G401.6 (cell line): ENCODE measurements around the gene CLDN25.
"Not testable (repeated sequence)": the region's sequence is repeated elsewhere in the genome, so short reads cannot be mapped to it uniquely, and the experiment has no call there.

Experiments
- FAIRE-seq: peaks from 2 replicates; lab custom pipeline; 2012; peaks lifted over from hg19 to GRCh38; lab: Jason Lieb, UNC

CLDN25 gene

DNA sequence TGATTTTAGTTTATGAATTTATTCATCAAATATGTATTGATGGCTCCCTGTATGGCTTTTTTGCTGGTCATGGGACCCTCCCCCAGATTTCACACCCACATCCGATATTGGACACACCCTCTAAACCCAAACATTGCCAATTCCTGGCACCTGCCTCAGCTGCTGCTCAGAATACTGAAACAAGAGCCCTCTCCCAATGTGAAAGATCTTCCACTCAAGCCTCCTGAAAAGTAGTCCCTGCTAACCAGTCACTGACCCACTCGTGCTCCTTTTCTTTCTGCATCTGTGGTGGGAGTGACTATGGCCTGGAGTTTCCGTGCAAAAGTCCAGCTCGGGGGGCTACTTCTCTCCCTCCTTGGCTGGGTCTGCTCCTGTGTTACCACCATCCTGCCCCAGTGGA is at the start of gene CLDN25:
Gene CLDN25 (plus strand): TSS at position 301 of the 400 bp plus-strand sequence. CDS start 0 bp downstream, at position 301.
- FAIRE-seq = no peak

DNA sequence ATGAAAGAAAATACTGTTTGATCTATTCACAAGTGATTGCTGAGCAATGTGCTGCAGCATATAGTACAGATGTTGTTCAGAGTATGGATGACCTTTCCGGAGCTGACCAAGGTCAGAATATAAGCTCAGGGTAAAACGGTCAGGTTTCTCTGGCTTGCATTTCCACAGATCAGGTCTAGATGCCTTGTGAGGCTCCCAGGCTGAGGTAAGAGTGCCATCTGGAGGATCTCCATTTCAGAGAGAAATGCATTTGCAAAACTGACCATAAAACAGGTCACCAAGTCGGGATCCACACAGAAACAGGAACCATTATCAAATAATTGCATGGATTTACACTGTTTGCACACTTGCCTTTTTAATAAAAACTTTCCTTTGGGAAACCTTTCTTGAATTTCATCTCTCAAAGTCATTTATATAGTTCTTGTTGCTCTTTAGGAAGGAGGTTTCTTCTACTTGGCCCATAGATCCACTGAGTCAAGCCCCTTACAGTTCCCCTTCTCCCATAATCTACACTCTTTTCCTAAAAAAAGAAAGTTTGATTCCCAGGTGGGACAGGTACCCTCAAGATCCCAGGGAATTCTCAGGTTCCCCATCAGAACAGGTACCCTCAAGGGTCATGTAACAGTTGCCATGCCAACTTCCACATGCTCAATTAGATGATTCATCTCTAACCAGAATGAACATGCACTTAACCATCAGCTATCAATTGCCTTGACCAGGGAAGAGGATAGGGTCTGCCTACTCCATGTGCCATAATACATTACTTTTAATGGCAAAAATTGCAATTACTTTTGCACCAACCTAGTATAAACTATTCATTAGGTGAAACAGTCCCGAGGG is 48.5 kb upstream of the CLDN25 start:
- no peak for FAIRE-seq

DNA sequence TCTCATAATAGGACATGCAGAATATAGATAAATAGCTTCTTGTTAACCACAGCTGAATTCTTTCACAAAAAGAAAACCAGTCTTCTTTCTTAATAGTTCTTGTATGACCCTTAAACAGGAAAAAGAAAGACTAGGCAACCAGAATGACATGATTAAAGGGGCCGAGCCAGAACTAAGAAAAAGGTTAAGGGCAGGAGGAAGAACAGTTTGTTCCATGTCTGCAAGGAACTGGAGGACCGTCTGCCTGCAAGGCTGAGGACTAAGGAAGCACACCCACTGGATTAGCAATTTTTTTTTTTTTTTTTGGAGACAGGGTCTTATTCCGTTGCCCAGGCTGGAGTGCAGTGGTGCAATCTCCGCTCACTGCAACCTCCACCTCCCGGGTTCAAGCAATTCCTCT is 47.5 kb upstream of the CLDN25 start:
- FAIRE-seq = no peak

DNA sequence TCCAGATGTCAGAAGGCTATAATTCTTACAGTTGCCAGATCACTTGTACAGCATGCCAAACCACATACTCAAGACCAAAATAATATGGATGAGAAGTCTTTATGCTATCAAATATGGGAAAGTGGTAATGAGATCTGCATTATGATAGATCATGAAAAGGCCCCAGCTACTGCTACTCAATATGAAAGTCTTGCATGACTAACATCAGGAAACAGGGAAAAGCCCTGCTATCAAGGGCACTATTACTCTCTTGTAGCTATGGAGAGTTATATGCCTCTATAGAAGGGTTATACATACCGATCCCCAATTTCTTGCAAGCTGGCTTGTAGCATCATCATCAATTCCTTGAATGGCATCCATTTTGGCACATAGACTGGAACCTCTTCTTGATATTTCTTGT is 43.3 kb upstream of the CLDN25 start:
- no peak for FAIRE-seq

DNA sequence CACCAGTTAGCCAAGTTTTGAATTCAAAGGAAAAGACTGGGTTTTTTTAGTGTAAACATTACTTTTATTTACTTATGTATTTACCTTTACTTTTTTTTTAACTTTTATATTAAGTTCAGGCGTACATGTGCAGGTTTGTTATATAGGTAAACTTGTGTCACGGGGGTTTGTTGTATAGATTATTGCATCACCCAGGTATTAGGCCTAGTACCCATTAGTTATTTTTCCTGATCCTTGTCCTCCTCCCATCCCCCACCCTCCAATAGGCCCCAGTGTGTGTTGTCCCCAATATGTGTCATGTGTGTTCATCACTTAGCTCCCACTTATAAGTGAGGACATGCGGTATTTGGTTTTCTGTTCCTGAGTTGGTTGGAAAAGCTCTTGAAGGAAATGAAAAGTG is 26.7 kb upstream of the CLDN25 start:
- no peak for FAIRE-seq

DNA sequence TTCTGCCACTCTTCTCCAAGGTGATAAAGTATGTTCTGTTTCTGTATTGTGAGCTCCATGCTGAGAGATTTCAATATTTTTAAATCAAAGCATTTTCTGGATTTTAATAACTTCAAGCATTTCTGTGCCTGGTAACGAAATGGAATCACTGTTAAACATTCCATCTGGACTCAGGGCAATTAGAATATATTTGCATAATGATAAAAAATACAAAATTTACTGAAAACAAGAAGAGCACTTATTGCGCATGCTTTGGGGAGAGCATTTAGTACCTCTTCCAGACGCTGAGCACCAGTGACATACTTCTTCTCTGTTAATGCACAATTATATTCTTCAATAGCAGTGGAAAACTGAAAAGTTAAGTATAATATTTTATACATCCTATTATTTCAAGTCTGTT is 19.4 kb upstream of the CLDN25 start:
- FAIRE-seq = no peak

DNA sequence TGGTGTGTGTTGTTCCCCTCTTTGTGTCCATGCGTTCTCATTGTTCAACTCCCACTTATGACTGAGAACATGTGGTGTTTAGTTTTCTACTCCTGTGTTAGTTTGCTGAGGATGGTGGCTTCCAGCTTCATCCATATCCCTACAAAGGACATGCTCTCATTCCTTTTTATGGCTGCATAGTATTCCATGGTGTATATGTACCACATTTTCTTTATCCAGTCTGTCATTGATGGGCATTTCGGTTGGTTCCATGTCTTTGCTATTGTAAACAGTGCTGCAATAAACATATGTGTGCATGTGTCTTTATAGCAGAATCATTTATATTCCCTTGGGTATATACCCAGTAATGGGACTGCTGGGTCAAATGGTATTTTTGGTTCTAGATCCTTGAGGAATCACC is 16.6 kb upstream of the CLDN25 start:
- not testable (repeated sequence) for FAIRE-seq

DNA sequence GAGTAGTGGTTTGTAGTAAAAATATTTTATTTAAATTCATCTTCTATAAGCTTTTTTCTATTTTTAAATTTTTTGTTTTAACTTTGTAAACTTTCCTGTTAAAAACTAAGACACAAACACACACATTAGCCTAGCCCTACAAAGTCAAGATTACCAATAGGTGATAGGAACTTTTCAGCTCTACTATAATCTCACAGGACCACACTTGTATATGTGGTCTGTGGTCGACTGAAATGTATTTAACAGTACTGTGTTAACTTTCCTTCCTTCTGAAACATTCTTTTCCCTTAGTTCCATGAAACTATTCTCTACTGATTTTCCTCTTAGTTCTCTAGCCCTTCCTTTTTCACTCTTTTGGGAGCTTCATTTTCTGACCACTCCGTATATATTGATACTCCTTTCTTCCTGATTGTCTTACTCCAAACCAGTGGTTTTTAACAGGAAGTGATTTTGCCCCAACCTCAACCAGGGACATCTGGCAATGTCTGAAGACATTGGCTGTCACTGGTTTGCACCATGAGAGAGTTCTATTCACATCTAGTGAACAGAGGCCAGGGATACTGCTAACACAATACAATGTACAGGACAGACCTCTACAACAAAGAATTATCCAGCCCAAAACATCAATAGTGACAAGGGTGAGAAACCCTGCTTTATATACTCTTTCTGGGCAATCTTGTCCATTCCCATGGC is 14.9 kb upstream of the CLDN25 start:
- no peak for FAIRE-seq

DNA sequence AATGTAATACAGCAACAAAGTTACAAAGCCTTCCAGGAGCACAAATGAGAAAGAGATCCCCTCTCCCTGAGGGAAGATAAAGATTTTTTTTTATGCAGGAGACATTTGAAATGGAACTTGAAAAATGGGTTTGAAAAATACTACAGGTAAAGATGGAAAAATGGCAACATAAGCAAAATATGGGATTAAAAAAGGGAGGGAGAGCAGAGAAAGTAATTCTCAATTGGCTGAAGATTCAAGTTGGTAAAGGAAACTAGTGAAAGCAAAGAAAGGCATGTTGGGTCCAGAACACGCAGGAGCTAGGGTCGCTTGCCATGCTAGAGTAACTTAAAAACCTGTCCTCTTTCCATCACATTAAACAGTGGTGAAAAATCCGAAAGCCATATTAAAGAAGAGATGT is 7.6 kb upstream of the CLDN25 start:
- FAIRE-seq = no peak

DNA sequence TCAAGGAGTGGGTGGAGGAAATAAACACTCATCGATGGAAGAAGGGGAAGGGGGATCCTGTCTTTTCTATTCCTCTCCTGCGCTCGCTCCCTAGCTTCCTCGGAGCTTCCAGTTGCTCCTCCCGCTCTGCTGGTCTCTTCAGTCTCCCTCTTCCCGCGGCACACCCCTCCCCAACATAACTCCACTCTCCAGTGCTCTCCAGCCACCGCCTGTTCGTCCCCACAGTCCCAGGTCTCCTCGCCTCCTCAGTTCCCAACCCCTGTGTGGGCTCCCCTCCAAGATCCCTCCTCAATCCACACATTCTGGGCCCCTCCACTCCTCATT is 6.5 kb upstream of the CLDN25 start:
- no peak for FAIRE-seq

DNA sequence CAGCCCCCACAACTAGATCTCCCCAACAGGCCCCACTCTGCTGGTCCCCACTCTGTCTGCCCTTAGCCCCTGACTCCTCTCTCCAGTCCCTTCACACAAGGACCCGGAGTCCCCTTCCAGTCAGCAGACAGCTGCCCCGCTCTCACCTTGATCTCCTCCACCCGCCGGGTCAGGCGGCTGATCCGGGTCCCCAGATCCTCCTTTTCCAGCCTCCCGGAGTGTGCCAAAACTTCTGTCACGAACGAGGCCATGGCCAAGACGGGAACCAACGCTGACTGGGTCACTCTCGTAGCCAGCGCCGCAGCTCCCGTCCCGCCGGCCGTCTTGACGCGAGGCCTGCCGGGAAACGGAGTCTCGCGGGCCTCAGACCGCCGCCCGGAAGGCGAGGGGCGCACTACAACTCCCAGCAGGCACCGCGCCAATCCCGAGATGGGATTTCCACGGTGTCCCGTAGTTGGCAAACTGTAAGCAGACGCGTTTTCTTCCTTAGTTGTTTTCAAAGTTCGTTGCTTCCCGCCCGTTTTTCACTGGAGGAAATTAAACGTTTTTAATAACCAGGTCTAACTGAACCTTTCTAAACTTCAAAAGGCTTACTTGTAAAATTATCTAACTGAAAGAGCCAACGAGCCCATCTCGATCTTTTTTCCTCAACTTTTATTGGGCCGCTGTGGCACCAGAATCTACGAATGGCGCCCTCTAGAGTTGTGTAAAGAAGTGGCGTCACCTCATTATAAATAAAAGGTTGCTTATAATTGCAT is 6.0 kb upstream of the CLDN25 start, which contains the start of gene ZW10:
Gene ZW10 (minus strand): TSS at position 277 of the 758 bp plus-strand sequence. CDS start 26 bp downstream, at position 251.
- peak; percentile 92 for FAIRE-seq

DNA sequence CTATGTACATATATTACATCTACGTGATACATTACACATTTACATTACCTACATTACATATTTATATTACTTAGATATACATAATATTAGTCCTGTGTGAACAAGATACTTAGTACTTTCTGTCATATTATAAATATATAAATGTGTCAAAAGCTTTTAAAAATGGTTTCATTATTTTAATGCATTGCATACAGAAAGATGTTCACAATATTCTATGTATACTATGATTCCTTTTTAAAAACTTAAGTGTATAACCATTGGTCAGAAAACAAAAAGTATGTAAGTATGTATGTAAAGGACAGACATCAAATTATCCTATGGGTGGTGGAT is 5.5 kb upstream of the CLDN25 start:
- no peak for FAIRE-seq

DNA sequence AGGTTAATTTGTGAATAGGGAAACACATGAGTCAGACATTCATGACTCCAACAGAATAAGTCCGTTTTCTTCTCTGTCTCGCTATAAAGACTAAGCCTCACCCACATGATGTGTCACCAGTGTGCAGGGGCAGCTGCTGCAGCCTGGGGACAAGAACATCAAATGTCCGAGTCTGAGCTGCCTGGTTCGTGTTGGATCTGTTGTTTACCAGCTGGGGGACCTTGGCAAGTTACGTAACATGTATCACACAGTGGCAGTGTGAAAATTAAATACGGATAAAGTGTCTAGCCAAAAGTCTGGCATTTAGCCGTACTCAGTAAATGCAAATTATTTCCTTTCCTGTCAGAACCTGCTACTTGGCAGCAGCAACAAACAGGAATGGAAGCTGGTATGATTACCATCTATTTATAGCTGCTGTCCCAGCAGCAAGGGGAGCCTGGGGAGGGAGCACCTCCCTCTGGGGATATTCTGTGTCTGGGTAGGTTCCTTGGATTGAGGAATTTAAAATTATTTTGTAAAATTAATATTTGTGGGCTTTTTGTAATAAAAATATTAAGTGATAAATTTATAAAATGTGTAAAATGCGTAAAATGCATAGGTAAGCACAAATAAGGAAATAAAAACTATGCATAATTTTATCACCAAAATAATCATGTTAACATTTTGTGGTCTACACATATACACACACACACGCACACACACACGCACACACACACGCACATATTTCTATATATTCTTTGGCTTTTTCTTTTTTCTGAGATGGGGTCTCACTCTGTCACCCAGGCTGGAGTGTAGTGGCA is 1.3 kb upstream of the CLDN25 start:
- no peak for FAIRE-seq

DNA sequence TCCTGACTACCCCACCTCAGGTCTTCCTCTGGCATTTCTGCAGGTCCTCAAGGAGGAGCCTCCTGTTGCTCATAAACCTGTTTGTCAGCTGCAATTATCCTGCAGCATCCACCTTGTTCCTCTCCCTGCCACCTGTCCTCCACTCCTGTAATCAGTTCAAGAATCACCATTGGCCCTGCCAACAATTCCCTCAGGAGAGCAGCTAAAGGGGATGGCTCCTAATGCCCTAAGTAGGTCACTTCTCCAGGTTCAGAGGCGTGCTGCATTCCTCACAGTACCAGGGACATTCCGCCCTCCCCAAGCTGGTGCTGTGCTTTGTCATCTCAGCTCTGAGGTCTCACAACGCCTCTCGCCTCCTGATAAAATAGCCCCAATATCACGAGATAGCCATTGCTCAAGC is 2.1 kb downstream of the CLDN25 start:
- FAIRE-seq = no peak

DNA sequence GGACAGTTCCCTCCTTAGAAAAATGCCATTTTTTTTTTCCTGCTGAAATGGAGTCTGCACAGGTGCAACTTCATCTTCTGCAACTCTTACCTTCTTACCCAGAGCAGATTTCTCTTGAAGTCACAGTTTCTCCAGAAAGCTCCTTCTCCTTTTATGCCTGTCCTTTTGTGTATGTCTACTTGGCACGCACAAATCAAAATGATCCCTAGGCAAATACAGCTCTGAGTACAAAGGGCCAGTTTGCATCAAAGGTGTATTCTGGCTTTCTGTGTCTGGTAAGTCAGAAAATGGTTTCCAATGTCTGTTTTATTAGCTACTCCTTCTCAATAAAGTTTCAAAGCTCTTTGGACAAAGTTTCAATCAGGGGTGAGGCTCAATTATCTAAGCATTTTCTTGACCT is 2.5 kb downstream of the CLDN25 start:
- no peak for FAIRE-seq

DNA sequence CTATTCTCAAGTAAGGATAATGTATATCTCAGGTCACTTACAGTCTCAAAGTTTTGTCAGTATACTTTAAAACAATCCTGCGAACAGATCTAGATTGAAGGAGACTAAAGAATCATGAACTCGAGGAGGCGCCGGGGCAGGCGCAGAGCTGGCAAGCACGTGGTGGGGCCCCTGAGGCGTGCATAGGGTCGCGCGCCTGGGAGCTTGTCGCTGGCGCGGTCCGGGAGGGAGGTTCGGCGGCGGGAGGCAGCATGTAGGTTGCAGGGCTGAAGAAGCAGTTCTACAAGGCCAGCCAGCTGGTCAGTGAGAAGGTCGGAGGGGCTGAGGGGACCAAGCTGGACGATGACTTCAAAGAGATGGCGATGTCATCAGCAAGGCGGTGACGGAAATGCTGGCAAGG is 9.4 kb downstream of the CLDN25 start:
- FAIRE-seq = not testable (repeated sequence)

DNA sequence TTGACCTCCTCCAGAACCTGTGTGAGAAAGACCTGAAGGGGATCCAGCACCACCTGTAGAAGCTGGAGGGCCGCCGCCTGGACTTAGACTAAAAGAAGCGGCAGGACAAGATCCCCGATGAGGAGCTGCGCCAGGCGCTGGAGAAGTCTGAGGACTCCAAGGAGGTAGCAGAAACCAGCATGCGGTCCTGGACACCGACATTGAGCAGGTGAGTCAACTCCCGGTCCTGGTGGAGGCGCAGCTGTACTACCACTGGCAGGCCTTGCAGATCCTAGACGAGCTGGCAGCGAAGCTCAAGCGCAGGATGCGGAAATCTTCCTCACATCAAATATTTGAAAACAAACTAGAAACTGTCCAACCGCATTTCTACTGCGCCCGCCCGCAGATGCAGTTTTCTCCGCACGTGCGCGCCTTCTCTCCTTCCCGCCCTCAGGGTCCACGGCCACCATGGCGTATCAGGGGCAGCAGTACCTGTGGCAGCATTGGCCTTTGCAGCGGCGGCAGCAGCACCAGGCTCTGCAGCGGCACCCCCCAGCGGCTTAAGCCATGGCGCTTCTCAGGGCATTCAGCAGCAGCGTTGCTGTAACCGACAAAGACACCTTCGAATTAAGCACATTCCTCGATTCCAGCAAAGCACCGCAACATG is 10.2 kb downstream of the CLDN25 start:
- FAIRE-seq = no peak

DNA sequence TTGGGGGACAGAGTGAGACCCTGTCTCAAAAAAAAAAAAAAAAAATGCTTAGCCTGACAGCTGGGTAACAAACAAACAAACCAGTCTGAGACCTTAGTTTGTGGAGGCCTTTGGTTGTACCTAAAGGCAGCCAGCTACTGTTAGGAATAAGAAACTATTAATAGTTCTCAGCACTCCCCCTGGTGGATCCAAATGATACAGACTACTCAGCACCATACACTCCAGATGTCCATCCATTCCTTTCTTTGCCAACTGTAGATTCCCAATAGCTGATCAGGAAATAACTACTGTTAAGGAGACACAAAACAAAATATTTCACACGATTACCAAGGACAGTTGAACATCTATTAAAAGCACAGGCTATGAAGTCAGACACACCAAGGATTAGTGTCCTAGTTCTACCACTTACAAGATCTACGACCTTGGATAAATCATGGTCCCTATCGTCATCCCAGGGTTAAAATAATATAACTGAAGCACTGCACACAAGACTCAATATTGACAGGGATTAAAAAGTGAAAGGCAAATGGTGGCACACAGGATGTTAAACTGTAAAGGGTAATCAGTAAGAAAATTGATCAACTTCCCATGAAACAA is 17.2 kb downstream of the CLDN25 start:
- peak; percentile 45 for FAIRE-seq

DNA sequence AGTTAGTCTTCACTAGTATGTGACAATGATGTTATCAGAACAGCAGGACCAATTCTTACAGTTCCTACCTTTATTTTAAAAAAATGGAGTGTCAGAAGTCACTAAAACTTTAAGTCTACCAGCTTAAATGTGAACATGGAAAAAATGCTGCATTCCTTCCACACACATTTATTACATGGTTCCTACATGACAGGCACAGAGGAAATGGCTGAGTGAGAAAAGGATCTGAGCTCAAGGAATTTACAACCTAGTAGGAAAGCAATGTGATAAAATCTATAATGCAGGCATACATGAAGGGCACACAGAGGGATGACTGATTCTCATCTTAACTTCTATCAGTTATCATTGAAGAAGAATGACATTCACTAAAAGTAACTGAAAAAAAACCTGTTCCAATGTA is 23.0 kb downstream of the CLDN25 start:
- FAIRE-seq = no peak

DNA sequence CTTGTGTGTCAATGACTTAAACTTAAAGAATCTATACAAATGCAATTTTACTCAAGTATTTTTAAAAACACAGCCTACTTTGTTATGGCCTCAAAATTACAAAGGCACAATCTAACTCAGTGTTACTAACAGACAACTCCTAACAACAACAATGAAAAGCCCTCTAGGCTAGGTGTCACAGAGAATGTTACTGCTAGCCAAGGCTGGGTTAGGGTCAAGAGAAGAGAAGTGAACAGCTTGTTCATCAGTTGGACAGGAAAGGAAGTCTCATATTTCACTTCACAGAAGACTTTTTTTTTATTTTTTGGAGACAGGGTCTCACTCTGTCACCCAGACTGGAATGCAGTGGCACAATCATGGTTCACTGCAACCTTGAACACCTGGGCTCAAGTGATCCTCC is 26.0 kb downstream of the CLDN25 start:
- no peak for FAIRE-seq

DNA sequence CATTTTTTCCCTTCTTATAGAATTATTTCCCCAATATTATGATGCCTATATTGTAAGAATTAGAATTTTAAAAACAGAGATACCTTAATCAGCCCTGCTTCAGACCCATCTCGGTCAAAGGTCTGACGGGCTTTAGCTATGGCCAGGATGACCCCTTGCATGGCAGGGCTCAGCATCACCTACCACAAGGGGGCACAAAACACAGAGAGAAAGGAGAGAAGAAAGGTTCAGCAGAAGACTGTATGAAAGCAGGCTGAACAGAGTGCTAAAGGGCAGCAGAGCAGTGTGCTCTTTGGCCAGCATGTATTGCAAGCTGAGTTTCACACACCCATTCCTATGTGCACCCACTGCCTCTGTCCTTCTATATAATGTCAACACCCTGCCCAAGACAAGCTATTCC is 26.8 kb downstream of the CLDN25 start:
- no peak for FAIRE-seq

DNA sequence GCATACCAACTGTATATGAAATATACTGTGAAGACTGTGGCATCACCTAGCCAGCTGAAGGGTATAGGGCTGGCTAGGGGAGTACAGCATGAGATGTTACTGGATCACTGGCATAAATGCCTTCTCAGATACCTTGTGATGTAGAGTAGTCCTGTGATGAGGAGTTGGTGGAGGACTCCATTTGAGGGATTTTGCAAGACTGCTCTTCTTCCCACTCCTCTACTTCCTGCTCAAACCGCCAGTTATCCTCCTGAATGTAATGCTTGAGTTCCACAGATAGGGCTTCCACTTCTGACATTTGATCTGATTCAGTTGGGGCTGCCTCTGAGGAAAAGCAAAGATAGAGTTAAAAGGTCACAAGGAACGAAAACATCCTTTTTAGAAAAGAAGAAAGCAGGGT is 29.3 kb downstream of the CLDN25 start:
- no peak for FAIRE-seq
